Stimulated activated CD4-positive, alpha-beta T cell treated with anti-CD3 and anti-CD28 coated beads, Interleukin-15, amount 100 ng/mL, for 1 hour (primary cell): ENCODE measurements around the gene WDR74.
A peak's percentile ranks its signal among the peaks of the same experiment; 100 is the strongest.

Experiments used
- DNase-seq, 2 donors: peaks; one replicate each; pipeline ENCODE4 v3.0.0-alpha.2; 2020; ENCODE audit warnings: low read depth in 1 of 2, low spot score in 1 of 2

The WDR74 gene

DNA sequence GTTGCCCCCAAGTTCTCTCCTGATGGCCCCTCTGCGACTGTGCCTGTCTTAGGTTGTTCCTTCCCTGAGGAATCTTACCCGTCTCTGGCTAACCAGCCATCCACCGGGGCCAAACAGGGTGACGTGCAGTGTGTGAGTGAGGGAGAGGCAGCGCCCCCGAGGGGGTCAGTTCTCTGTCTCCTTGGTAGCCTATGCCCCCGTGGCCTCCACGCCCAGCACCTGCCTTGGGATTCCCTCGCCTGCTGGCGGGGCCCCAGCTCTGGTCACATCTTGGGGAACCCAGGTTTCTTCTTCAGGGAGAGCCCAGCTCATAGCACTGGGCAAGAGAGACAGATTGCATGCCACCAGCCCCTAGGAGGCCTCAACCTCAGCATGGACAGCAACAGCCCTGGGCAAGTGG, 39.9 kb downstream of the WDR74 start:
- no peak for DNase-seq

DNA sequence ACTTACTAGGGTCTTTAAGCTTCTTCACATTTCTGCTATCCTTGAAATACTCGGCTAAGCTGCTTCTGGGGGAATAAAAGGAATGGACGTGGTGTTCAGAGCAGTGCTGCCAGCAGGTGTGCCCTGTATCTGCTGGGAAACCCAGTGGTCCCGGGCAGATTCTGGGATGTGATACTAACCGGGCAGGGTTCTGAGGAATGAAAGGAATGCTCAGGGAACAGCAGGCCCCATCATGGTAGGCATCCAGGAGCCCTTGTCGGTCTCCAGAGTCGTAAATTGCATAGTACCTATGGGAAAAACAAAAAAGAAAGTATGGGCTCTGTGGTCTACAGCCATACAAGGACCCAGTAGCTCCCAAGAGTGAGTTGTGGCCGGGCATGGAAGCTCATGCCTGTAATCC, 43.1 kb downstream of the WDR74 start:
- DNase-seq = no peak

- no peak for DNase-seq
These were observed 45.1 kb downstream of the WDR74 start for GRCh38 chr11:62794201-62794775.

DNA sequence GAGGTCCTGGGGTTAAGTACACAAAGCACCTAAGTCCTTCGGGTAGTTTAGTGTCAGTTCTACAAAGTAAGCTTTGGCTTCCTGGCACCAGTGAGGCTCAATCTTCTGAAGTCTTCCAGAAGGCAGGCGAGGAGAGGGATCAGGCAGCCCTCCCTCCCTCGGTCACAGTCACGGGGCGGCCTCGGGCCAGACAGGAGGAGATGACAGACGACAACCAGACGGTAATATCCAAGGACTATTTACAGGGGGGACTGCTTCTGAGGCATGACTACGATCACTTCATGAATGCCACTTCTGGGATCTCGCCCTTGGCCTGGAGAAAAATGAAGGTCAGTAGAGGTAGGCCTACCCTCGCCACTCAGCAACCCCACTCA, 47.2 kb downstream of the WDR74 start:
- DNase-seq = no peak

DNA sequence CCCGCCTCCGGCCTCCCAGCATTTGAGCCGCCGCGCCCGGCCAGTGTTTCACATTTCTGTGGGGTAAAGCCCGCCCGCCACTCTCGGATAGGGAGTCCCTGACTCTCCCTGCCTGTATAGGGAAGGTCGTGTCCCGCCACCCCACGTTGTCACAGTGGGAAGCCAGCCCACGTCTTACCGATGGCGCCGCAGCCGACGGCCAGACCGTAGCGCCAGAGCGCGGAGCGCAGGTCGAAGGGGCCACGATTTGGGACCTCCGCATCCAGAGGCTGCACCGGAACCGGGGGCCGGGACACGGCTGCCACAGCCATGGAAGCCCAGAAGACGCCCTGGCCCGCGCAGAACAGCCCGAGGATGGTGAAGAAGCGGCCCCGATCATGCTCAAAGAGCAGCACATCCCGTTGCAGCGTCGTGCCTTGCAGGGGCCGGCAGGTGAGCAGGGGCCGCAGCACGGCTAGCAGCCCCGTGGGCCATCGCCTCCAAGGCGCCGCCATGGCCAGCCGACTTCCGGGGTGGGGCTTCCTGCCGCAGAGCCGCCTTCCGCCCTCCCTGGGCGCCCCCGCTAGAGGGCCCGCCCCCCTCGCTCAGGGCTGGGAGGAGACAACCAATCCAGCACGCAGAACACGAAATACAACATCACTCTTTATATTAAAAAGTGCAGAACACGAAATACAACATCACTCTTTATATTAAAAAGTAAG, 47.7 kb downstream of the WDR74 start, which contains the start of gene TMEM223:
Gene TMEM223 (minus strand): TSS at position 506 of the 701 bp plus-strand sequence. CDS start 12 bp downstream, at position 494.
- peak; percentile 80 to 89 for DNase-seq

- DNase-seq = no peak
These were observed 49.8 kb downstream of the WDR74 start for GRCh38 chr11:62789576-62789975.

DNA sequence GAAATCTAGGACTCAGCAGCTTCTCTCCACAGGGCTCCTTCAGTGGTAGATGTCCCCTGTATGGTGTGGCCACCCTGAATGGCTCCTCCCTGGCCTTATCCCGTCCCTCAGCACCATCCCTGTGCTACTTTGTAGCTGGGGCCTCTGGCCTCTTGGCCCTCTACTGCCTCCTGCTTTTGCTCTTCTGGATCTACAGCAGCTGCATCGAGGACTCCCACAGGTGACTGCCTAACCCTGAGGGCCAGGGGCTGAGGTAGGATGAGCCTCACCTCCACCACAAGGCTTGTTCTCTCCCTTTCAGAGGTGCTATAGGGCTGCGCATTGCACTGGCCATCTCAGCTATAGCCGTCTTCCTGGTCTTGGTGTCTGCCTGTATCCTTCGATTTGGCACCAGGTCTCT, 50.4 kb downstream of the WDR74 start:
- DNase-seq = no peak

- DNase-seq = peak; percentile 91 to 92
These were observed 52.2 kb downstream of the WDR74 start, which contains the start of gene TMEM179B for GRCh38 chr11:62787005-62787759. Gene TMEM179B, plus strand, starts transcription at chr11:62787402. Its CDS starts 30 bp downstream, at chr11:62787432.

DNA sequence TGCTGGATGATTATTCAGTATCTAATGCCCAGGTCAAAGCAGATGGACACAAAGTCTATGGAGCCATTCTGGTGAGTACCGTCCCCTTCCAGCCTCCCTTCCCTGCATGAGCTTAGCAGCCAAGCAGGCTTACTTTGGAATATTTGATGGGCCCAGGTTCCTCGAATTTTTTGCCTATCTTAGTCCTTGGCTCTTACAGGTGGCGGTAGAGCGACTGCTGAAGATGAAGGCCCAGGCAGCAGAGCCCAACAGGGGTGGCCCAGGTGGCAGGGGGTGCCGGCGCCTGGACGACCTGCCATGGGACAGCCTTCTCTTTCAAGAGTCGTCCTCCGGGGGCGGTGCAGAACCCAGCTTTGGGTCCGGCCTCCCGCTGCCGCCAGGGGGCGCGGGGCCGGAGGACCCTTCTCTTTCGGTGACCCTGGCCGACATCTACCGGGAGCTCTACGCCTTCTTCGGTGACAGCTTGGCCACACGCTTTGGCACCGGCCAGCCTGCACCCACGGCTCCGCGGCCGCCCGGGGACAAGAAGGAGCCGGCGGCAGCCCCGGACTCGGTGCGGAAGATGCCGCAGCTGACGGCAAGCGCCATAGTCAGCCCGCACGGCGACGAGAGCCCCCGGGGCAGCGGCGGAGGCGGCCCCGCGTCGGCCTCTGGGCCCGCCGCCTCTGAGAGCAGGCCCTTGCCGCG, 52.9 kb downstream of the WDR74 start:
- peak; percentile 72 to 77 for DNase-seq
